ENCODE data around the gene INO80D.

DNA sequence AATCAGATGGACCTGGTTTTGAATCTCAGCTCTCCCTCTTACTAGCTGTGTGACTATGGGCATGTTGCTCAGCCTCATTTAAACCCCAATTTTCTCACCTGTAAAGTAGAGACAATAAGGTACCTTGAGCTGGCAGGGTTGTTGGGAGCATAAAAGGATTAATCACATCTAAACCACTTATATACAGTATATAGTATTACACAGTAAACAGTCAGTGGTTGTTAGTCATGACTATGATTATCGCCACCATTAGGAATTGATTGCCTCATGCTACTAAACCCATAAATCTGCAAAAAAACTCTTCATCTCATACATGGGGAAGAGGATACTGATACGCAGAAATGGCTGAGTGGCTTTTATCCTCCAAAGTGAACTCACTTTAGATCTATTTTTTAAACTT lies 65.8 kb downstream of the INO80D start:
- TF ChIP-seq, protein P1, sequence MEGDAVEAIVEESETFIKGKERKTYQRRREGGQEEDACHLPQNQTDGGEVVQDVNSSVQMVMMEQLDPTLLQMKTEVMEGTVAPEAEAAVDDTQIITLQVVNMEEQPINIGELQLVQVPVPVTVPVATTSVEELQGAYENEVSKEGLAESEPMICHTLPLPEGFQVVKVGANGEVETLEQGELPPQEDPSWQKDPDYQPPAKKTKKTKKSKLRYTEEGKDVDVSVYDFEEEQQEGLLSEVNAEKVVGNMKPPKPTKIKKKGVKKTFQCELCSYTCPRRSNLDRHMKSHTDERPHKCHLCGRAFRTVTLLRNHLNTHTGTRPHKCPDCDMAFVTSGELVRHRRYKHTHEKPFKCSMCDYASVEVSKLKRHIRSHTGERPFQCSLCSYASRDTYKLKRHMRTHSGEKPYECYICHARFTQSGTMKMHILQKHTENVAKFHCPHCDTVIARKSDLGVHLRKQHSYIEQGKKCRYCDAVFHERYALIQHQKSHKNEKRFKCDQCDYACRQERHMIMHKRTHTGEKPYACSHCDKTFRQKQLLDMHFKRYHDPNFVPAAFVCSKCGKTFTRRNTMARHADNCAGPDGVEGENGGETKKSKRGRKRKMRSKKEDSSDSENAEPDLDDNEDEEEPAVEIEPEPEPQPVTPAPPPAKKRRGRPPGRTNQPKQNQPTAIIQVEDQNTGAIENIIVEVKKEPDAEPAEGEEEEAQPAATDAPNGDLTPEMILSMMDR (IDR thresholded peaks at IDR 0.05): no peak
- TF ChIP-seq EZH2 (IDR thresholded peaks at IDR 0.05) (no peak), EZH2phosphoT487 (IDR thresholded peaks at IDR 0.05) (no peak)
